HG02943 (cell line): ENCODE measurements around the gene FAM120A.
"Not testable (repeated sequence)": the region's sequence is repeated elsewhere in the genome, so short reads cannot be mapped to it uniquely, and the experiment has no call there.

ENCODE experiments used
- ATAC-seq: cut with Tn5 transposase; IDR thresholded peaks from one replicate; pipeline ENCODE4 v1.9.1; 2021; ENCODE audit warnings: mild to moderate bottlenecking, low read depth, moderate library complexity; ENCODE audit not compliant: unreplicated experiment

FAM120A gene

DNA sequence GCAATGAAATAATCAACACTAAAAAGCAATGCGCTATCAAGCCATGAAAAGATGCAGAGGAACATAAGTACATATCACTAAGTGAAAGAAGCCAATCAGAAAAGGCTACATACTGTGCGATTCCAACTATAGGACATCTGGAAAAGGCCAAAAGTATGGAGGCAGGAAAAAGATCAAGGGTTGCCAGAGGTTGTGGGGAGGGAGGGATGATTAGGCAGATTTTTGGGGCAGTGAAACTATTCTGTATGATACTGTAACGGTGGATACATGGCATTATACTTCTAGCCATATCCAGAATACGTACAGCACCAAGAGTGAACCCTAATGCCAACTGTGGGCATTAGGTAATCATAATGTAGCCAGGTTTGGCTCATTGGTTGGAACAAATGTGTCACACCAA is 51.9 kb downstream of the FAM120A start:
- no peak for ATAC-seq

DNA sequence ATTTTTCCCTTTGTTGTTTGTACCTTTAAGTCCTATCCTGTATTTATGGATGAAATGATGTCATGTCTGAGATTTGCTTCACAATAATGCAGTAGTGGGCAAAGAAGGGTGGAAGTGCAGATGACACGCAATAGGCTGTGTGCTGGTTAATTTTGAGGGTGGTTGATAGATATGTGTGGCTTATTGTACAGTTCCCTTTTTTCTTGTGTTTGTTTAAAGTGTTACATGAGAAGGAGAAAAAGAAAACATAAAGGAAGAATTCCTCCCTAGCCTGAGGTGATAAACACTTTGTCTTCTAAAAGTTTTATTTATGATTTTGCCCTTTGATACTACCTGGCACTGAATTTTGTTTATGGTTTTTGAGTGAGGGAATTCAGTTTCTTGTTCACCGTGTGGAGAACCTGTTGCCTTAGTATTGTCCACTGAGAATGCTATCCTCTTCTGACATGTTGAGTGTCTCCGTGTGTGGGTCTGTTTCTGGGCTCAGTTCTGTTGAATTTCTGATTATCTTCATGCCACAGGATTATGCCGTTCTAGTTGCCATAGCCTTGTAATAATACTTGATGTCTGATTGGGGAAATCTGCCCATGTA is 54.2 kb downstream of the FAM120A start:
- no peak for ATAC-seq

DNA sequence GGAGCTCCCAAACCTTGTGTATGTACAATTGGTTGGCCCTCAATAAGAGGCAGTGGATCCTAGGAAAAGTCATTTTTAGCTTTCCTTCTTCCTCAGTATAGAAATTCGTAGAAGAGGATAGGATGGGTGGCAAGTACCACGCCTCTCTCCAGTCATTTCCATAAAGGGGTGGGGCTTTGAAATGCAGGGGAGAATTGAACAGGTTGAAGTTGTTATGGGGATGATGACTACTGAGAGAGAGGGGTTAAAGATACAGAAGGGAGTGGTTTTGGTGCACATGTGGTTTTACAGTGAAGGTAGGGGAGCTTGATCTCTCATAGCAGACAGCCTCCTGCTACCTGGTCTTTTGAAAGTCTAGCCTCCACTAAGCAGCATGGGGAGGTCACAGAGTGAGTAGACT is 56.3 kb downstream of the FAM120A start:
- ATAC-seq: no peak

DNA sequence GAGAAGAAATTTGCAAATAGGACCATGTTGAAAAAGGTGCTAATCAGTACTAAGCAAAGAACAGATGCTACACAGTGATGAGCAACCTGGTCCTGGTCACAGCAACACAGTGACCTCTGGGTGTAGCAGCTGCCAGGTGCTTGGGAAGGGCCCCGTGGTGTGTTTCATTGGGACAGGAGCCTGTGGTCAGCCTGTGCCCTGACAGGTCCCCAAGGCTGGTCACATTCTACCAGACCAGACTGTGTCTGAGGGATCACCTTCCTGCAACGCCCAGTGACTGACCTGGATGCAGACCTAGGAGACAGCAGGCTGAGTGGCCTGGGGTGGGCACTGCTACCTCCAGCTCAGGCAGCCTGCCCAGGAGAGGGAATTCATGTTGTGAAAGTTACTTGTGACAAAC is 56.7 kb downstream of the FAM120A start:
- ATAC-seq: no peak

DNA sequence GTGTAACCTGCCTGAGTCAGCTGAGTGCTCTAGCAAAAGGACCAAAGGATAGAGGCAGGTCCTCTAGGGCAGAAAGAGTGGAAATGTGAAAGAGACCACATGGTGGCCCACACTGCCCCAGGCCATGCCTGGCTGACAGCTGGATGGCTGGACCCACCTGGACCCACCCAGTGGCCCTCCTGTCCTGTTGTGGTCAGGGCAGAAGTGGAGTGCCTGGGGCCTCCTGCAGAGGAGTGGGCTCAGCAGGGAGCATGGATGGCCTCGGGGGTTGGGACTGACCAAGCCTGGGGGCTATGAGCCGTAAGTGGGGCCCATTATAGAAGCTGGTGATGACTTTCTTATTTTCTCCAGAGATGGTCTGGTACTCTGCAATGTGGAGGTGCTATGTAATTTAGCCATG is 57.6 kb downstream of the FAM120A start:
- ATAC-seq: no peak

DNA sequence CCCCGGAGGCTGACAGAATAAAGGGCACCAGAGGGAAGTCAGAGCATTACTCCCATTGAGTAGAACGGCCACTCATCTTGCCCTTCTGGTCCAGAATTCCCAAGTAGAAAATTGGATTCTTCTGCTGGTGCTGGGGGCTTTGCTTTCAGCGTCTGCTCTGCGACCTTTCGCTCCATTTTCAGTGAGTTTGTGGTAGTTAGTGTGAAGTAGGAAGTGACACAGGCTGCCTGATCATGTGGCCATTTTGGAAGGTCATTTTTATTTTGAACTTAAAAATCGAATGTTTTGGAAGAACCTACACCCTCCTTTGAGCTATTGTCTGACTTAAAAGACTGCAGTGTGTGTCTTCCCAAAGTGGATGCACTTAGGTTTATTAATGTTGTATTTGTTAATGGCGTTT is 58.6 kb downstream of the FAM120A start:
- ATAC-seq: no peak

DNA sequence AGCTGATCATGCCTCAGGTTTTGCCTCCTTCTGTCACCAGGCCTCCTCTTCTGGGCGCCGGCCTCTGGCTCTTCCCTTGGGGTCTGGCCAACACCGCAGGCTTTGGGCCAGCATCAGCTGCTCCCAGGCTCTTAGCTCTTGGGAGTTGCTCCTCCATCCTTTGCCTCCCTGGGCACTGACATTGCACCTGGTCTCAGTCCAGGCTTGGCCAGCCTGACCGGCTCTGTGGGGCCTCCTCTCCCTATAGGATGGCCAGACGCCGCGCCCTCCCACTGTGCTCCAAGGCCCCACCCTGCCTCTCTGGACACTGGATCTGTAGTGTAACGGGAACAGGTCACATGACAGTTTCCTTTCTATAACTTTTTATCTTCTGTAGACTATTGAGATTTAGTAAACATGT is 59.7 kb downstream of the FAM120A start:
- not testable (repeated sequence) for ATAC-seq

DNA sequence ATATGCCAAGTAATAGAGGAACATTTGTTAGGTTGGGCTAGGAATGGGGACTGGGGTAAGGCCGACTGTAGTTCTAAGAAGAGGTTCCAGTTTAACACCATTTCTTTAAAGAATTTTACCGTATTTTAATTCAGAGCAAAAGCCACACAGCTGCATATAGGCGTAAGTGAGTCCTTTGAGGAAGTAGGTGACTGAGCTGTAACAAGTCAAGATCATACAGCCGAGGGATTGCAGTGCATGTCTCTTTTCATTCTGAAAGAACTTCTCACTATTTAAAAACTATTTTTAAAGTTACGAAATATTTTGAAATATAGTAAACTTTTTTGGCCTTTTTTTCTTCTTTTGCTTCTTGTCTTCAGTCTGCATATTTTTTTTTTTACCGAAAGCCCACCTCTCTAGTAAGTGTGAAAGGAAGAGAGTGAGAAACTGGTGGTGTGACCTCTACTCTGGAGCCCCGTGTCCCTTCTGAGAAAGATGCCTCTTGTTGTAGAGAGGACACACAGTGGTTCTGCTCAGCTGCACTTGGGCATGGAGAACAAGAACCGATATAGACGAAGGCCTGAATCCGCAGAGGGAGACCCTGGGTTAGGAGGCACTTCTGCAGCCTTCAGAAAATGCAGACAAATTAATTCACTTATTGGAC is 60.8 kb downstream of the FAM120A start:
- not testable (repeated sequence) for ATAC-seq

DNA sequence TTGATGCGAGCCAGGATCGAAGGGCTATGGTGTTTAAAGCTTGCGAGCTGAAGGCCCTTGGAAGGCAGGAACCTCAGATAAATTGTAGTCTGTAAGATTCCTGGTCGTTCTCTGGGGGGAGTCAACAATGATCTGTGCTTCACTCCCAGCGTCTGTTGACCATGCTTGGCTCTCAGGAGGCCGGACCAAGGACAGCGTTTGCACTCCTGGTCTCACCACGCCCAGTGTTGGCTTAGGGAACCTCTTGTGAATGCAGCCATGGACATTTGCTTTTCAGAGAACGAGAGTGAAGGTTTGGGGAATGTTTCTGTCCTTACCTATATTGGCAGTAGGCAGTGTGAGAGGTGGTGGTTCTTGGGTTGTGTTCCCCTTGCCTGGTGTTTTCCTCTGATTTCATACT is 62.1 kb downstream of the FAM120A start:
- ATAC-seq: no peak

DNA sequence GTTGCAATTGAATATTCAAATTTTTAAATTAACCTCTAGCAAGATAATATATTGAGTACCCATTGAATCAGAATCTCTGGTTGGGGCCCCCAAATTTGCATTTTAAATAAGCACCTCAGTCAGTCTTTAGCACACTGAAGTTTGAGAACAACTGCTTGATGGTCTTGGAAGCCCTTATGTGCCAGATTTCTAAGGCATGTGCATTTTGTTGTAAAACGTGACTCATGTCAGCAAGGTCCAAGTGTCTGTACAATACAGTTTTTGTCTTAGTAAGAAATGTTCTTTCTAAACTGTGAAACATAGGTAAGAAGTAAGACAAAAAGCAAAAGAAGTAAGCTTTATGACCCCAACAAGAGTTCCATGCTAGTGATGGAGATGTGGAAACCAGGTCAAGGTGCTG is 65.8 kb downstream of the FAM120A start:
- no peak for ATAC-seq

DNA sequence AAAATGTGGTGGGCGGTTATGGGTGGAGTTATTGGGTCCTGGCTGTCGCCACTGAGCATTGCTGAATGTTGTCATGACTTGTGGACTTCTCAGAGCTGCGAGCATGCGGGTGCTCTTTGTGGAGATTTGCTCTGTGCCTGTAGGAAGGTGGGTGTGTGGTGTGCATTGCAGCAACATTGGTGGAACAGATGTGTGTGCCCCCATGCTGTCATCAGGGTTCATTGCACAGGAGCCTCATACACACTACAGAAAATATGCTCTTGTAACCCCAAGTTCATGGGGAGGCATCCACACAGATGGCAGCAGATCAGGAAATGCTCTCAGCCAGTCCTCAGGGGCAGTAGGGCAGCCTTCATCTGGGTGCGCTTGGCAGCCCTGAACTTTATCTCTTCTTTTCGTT is 69.0 kb downstream of the FAM120A start:
- no peak for ATAC-seq

DNA sequence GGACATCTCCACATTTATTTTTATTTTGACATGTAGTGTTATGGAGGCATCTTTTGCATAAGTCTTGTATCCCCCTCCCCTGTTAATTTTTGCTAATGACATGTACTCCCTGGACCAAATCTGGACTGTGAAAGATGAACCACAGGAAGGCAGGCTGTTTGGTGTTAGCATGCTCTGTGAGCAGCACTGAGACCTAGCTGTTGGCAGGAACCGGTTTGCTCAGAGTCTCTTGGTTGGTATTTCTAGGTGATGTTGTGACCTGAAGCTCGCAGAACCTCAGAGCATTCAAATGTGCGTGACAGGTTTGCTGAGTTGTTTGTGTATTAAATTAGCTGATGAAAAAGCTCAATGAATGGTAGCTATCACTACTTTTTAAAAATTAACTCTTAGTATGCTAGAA is 71.3 kb downstream of the FAM120A start:
- ATAC-seq: no peak

DNA sequence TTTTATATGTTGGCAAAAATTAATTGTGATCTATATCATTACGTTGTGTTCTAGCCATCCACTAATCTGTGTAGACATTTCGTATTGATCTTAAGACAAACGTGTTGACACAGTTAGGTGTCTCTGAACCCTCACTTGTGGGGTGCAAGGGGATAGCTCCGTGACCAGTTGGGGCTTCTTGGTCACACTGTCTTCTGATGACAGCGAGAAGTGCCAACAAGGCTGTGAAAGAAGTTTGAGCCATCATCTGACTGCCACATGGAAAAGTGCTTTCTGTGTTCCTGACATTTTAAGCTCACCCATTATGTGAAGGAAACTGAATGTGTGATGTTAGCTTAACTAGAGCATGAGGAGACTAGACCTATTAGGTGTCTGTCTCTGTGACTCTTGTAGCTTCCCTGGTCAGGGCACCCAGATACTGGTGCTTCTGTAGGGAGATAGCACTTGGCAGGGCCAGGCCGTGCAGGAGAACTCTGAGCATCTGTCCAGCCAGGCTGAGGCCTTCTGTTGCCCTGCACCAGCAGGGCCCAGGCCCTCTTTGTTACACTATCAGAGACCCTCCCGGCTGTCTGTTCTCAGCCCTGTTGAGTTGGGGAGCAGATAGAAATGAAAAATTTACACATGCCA is 72.1 kb downstream of the FAM120A start:
- ATAC-seq: no peak

DNA sequence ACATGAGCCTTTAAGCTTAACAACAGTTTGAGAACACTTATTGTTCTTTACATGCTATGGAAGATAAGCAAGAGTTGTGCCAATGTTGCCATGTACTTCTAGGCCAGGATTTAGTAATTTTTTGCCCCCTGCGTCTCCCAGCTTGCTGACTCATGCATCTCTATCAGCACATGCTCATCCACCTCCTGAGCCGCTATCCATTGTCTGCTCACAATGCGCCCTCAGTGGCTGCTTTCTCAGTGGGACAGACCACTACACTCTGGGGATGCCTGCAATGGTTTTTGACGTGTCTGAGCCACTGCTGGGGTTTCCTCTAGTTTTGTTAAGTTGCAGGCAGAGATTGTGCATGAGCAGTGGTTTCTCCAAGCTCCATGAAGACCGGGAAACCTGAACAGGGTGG is 74.0 kb downstream of the FAM120A start:
- ATAC-seq: no peak

DNA sequence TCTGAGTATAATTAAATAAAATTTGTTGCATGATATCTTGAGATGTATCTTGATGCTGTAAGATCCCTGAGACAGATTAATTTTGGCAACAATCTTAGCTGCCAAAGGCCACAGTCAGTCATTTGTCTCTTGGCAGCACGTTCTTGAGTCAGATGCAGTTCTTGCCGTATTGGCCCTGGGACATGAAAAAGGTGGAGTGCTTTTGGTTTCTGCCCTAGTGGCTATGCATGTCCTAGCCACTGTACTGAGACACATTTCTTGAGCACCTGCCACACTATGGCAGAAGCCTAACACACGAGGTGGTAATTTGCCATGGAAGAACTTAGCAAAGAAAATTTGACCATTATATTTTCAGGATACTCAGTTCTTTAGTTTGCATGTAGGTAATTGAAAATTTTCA is 79.9 kb downstream of the FAM120A start:
- no peak for ATAC-seq

DNA sequence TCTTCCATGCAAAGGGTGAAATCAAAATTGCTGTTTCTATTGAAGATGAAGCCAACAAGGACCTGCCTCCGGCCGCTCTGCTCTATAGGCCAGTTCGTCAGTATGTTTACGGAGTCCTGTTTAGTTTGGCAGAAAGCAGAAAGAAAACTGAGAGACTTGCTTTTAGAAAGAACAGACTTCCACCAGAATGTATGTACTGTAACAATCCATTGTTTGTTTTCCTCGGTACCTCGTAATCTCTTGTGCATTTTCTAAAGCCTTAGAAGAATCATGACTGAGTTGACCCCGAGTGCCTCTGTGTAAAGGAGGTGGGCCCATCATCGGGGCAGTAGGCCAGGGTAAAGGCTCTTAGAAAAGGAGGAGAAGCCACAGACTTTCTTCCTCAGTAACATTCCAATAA is 80.7 kb downstream of the FAM120A start:
- ATAC-seq: no peak

DNA sequence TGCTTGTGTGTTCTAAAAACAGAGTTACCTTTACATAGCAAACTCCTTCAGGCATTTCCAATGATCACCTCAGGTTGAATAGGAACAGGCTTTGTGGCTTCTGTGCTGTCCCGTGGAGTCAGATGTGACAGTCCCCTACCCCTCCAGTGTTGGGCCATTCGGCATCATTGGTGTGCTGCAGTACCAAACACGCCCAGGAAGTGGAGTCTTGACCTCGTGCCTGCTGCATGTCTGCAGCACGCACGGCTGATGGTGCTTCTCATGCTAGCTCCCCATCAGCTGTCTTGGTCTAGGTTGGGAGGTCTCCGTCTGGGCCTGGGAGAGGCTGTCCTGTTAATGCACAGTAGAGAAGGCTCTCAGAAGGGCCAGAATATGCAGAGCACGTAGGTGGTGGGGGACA is 82.4 kb downstream of the FAM120A start:
- no peak for ATAC-seq

DNA sequence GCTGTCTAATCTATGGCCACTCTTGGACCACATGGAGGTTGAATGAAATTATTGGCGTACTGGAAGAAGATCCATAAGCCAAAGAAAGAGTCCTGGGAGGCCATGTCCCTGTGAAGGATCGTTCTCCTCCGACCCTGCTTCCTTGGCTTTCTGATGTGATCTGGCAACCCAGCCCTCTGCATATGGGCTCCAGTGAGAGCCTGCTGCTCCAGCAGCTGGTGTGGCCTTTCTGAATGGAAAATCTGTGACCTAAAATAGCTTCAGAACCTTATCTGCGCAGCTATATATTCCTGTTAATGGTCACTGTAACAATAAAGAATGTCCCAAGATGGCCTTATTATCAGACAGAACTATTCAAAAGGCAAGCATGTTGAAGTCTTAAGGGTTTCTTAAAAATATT is 84.7 kb downstream of the FAM120A start:
- no peak for ATAC-seq

DNA sequence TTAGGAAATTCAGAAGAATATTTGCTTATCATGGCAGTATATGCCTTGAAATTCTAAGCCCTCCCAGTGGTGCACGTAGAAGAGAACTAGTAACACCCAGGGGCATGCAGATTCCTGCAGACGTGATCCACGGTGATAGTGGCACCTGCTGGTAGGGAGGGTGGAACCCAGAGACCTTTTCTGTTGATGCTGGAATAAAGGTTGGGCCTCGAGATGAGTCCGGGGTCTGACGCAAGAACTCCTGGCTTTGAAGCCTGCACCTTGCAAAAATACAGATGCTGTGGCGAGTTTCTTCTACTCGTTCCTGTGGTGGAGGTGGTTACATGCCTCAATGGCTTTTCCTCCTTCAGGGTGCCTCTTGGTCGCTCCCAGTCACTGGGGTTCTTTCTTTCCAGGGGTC is 85.4 kb downstream of the FAM120A start:
- no peak for ATAC-seq

DNA sequence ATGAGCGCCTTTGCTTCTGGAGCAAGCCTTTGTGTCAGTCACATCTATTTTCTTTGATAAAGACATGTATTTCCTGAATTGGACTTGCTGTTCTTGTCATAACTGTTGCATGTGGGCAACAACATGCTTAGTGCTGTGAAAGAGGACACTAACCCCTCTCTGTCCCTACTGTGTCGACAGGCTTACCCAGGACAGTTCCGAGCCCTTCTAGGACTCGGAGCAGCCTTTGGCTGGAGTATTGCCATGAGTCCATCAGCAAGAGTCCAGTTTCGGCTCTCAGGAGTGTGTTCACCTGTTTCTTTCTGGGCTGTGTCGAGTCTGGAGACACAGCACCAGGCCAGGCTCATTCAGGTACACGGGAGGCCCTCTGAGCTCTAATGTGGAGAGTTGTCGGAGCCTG is 88.8 kb downstream of the FAM120A start:
- no peak for ATAC-seq

DNA sequence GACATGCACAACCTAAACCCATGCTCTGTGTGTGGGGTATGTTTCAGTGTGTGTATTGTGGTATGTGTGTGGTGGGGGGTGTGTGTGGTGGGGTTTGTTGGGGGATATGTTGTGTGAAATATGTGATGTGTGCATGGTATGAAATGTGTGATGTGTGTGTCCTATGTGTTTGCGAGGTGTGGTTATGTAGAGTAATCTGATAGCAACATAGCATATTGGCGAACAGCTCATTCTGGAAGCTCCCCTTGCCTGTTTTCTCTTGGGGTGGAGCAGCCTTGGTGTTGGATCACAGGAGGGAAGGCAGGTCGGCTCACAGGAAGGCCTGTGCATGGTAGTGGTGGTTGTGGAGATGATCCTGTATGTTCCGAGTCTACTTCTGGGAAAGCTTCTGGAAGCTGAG is 89.5 kb downstream of the FAM120A start:
- ATAC-seq: no peak

DNA sequence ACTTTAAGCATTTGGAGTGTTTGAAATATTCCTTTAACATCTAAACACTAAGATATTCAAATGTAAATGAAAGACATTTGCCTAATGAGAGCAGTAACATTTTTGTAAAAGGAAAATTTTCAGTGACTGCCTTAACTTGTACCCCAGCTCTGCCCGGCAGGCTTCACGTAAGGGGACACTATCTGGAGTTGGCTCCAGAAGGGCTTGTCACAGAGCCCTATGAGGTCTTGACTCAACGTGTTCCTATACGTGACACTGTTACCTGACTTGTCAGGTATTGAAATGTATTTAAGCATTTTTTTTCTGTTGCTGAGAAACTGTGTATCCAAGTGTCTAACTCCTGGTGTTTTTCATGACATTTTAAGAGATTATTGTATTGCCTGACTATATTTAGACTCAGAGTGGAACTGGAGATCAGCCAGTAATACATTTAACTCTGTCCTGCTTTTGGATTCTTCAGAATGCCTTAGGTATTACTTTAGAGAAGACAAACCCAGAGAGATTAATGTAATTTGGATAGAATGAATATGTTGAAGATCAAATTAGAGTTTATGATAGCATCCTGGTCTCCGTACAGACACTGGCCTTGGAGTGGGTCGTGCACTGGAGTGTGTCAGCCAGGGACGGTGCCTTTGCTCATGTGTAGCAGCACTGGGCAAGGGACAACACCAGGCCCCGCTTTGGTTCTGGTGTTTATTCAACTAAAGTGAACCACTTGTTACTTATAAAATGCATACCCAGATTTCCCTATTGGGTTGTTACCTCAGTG is 90.3 kb downstream of the FAM120A start:
- no peak for ATAC-seq
